ENCODE data around the gene NRG3.

The NRG3 gene

DNA sequence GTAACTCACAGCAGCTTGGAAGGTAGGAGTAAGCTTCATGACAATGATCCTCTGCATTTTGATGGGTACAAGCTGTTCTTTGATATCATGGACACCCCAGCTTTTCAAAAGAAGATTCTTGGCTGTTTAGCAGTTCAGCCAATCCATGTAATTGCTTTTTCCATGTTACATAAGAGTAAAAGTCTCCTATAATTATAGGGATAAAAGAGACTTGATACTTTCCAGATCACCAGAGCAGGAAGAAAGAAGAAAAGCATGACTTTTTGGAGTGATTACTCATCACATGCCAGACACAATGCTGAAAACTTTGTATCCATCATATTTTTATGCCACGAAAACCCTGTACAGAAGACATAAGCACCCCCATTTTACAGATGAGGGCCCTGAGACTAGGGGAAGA, 1049.7 kb downstream of the NRG3 start:
- no peak for DNase-seq (ENCODE audit: low spot score)
- in situ Hi-C loops (cut with MboI; ENCODE audit: low pct_unique_long_range_greater_than_20kb, low sequenced_read_pairs, unreplicated experiment): no loop called here
- TF ChIP-seq, protein P1, sequence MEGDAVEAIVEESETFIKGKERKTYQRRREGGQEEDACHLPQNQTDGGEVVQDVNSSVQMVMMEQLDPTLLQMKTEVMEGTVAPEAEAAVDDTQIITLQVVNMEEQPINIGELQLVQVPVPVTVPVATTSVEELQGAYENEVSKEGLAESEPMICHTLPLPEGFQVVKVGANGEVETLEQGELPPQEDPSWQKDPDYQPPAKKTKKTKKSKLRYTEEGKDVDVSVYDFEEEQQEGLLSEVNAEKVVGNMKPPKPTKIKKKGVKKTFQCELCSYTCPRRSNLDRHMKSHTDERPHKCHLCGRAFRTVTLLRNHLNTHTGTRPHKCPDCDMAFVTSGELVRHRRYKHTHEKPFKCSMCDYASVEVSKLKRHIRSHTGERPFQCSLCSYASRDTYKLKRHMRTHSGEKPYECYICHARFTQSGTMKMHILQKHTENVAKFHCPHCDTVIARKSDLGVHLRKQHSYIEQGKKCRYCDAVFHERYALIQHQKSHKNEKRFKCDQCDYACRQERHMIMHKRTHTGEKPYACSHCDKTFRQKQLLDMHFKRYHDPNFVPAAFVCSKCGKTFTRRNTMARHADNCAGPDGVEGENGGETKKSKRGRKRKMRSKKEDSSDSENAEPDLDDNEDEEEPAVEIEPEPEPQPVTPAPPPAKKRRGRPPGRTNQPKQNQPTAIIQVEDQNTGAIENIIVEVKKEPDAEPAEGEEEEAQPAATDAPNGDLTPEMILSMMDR (IDR thresholded peaks at IDR 0.05; ENCODE audit: extremely low read depth, insufficient read depth, missing control alignments): no peak

DNA sequence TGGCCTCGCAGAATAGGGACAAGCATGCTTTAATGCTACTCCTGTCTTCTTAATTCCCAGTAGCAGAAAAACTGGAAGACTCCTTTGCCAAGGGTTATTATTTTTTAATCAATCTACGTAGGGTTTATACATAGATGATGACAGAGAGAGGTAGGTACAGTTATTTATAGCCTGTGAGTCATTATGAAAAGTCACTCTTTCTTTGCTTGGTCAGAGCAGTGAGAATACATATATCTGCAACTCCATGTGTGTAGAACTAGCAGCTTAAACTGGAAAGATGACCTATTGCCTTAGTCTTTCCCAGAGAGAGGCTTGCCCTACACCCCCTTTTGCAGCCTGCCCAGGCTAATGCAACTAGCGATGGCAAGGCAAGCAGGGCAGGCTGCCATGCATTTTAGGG, 1050.6 kb downstream of the NRG3 start:
- TF ChIP-seq, protein P1 (IDR thresholded peaks at IDR 0.05; ENCODE audit: extremely low read depth, insufficient read depth, missing control alignments): no peak
- DNase-seq (ENCODE audit: low spot score): no peak
- in situ Hi-C loops (cut with MboI; ENCODE audit: low pct_unique_long_range_greater_than_20kb, low sequenced_read_pairs, unreplicated experiment): no loop called here

DNA sequence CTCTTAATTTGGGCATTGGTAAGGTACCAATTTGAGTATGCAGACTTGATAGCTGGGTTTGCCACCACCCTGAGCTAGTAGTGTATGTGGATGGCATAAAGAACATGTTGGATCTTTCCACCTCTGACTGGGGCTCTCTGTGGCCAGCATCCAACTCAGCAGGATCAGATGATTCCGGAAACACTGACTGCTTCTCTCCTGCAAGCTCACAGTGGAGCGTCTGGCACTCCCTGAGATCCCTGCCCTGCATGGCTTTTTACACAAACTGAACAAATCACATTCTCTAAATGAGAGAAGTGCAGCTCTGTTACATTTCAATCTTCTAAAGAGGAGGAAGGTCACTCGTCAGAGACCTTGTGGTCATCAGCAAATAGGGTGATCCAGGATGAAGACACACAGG, 1057.5 kb downstream of the NRG3 start:
- TF ChIP-seq, protein P1 (IDR thresholded peaks at IDR 0.05; ENCODE audit: extremely low read depth, insufficient read depth, missing control alignments): no peak
- DNase-seq (ENCODE audit: low spot score): no peak
- in situ Hi-C loops (cut with MboI; ENCODE audit: low pct_unique_long_range_greater_than_20kb, low sequenced_read_pairs, unreplicated experiment): no loop called here

DNA sequence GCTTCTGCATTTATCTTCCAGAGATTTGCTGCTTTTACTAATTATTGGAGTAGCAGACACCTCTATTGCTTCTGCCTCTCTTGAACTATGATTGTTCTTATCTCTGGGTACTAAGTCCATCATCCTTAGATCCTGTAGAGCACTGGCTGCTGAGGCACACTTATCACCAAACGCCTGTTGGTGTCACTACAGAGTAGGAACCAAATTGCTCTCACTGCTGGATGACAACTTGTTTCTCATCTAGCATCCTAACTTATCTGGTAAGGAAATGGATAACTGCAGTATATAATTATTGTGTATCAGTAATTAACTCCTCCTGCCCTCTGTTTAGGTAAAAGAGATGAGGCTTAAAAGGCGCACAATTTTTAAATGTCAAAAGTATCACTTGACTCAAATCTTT, 1059.4 kb downstream of the NRG3 start:
- no peak for DNase-seq (ENCODE audit: low spot score)
- in situ Hi-C loops (cut with MboI; ENCODE audit: low pct_unique_long_range_greater_than_20kb, low sequenced_read_pairs, unreplicated experiment): no loop called here
- TF ChIP-seq, protein P1 (IDR thresholded peaks at IDR 0.05; ENCODE audit: extremely low read depth, insufficient read depth, missing control alignments): peak; percentile 43

DNA sequence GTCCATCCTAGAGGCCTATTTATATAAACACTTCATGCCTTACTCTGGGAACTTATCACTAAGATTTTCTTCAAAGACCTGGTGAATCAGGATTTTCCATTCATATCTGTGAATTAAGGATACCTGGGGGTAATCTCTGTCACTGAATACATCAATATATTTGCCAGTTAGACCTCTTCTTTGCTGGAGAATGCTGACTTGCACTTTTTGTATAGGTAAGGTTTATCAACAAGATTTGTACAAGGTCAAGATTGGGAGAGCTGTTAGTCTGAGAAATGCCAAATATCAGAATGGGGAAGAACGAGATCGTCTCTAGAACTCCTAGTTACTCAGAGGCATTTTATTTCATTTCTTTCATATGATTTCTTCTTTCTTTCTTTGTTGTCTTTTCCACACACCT, 1060.0 kb downstream of the NRG3 start:
- in situ Hi-C loops (cut with MboI; ENCODE audit: low pct_unique_long_range_greater_than_20kb, low sequenced_read_pairs, unreplicated experiment): no loop called here
- DNase-seq (ENCODE audit: low spot score): no peak
- TF ChIP-seq, protein P1 (IDR thresholded peaks at IDR 0.05; ENCODE audit: extremely low read depth, insufficient read depth, missing control alignments): no peak

DNA sequence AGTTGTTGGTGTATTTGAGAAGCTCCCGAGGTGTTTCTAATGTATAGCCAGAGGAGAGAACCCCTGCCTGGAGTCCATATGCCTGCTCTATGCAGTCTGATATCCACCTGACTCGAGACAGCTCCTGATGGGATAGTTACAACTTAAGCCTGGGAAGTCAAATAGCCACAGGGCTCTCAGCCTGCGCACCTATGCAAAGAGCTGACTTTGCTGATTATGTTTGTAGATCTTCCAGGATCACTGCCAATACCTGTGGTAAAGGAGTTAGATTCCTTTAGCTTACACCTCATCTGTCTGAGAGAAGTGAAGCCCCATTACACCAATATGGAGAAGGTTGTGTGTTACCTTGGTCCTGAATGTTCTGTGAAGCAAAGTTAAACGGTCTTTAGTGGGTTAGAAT, 1063.3 kb downstream of the NRG3 start:
- in situ Hi-C loops (cut with MboI; ENCODE audit: low pct_unique_long_range_greater_than_20kb, low sequenced_read_pairs, unreplicated experiment): no loop called here
- TF ChIP-seq, protein P1 (IDR thresholded peaks at IDR 0.05; ENCODE audit: extremely low read depth, insufficient read depth, missing control alignments): no peak
- no peak for DNase-seq (ENCODE audit: low spot score)

Data from GM13977 (cell line).